OCI-LY7 (cell line): Measurements from ENCODE around the gene NCEH1. TPM values are rescaled to one million over a fixed set of nuclear protein-coding genes. Genes with fewer than 3 reads are reported as not detected.

ENCODE experiments used
- BruUV-seq: library from RNA; stranded (reverse); fragments of 400-500 nt; replicated peaks from 2 replicates; lab custom pipeline; 2021; lab: Mats Ljungman, UMichigan
- CTCF ChIA-PET: fragments of 300-600 bp; sonication (Branson Sonifier 250); formaldehyde crosslinking; loops from one replicate; lab custom pipeline; 2022; ENCODE audit warnings: antibody characterized with exemption; ENCODE audit not compliant: unreplicated experiment; lab: Charles Lee
- POLR2A ChIA-PET: fragments of 300-600 bp; sonication (Branson Sonifier 250); formaldehyde crosslinking; loops from one replicate; lab custom pipeline; 2022; ENCODE audit warnings: antibody characterized with exemption; lab: Charles Lee
- DNase-seq: peaks from one replicate; pipeline ENCODE4 v3.0.0-alpha.2; 2015; ENCODE audit warnings: low spot score
- H2AFZ ChIP-seq: fragments of 200-600 bp; sonication (generic), shearing (Covaris generic); 2 replicates; pipeline ENCODE4 v1.6.1; 2014; ENCODE audit warnings: mild to moderate bottlenecking, antibody characterized with exemption, low read length, moderate library complexity
- H3K27ac ChIP-seq: fragments of 200-600 bp; sonication (generic); 2 replicates; pipeline ENCODE4 v1.5.1; 2014; ENCODE audit warnings: mixed run types, low read depth, mild to moderate bottlenecking, moderate library complexity, low read length, inconsistent platforms; ENCODE audit not compliant: poor library complexity, severe bottlenecking
- H3K36me3 ChIP-seq: fragments of 200-600 bp; sonication (generic); 2 replicates; pipeline ENCODE4 v1.6.1; 2014; ENCODE audit warnings: mild to moderate bottlenecking, antibody characterized with exemption, low read length, moderate library complexity, mixed read lengths; ENCODE audit not compliant: insufficient read depth
- H3K4me1 ChIP-seq: fragments of 200-600 bp; sonication (generic); 2 replicates; pipeline ENCODE4 v1.5.1; 2014; ENCODE audit warnings: mild to moderate bottlenecking, low read length; ENCODE audit not compliant: insufficient read depth, poor library complexity, severe bottlenecking
- H3K4me2 ChIP-seq: fragments of 200-600 bp; sonication (generic); 2 replicates; pipeline ENCODE4 v1.6.1; 2014; ENCODE audit warnings: mild to moderate bottlenecking, low read length
- H3K4me3 ChIP-seq: fragments of 200-600 bp; sonication (generic); 2 replicates; pipeline ENCODE4 v1.5.1; 2014; ENCODE audit warnings: mild to moderate bottlenecking, low read depth, low read length; ENCODE audit not compliant: poor library complexity, severe bottlenecking
- H3K79me2 ChIP-seq: fragments of 200-600 bp; sonication (generic); 2 replicates; pipeline ENCODE4 v1.6.1; 2016; ENCODE audit warnings: low read depth, mild to moderate bottlenecking, low read length, moderate library complexity, mixed read lengths; ENCODE audit not compliant: insufficient read depth
- H3K9me2 ChIP-seq: fragments of 200-600 bp; sonication (generic); 2 replicates; pipeline ENCODE4 v1.6.1; 2016; ENCODE audit warnings: mild to moderate bottlenecking, low read length, mixed read lengths; ENCODE audit not compliant: insufficient read depth
- H3K9me3 ChIP-seq: fragments of 200-600 bp; sonication (generic); 2 replicates; pipeline ENCODE4 v1.6.1; 2014; ENCODE audit warnings: mild to moderate bottlenecking, mixed run types, low read length, mixed read lengths
- H4K20me1 ChIP-seq: fragments of 200-600 bp; sonication (generic); 2 replicates; pipeline ENCODE4 v1.6.1; 2014; ENCODE audit warnings: mild to moderate bottlenecking, antibody characterized with exemption, low read length, moderate library complexity, mixed read lengths; ENCODE audit not compliant: insufficient read depth
- EZH2phosphoT487 ChIP-seq: fragments of 200-600 bp; sonication (generic); IDR thresholded peaks from 2 replicates; pipeline ENCODE4 v1.6.1; 2018; ENCODE audit warnings: low read depth, borderline replicate concordance, mild to moderate bottlenecking, mixed run types, antibody characterized with exemption, low read length, moderate library complexity, mixed read lengths
- intact Hi-C: fragments of 100-400 bp; cut with micrococcal nuclease; formaldehyde crosslinking; loops from one replicate; pipeline ENCODE4 v1.10.0; 2022; ENCODE audit not compliant: unreplicated experiment
- total RNA-seq, 2 experiments: library from RNA; depleted of rRNA in 1 of 2; stranded (reverse); fragments of >200 nt in 1 of 2; shearing (Covaris generic) in 1 of 2; gene quantifications; 2 replicates each; pipeline ENCODE4 v1.2.3, GENCODE V29; 2014 to 2022
- TF ChIP-seq, protein P1 (sequence below): fragments of 200-600 bp; sonication (generic); conservative IDR thresholded peaks from 2 replicates; pipeline ENCODE4 v1.5.1; 2014; ENCODE audit warnings: mild to moderate bottlenecking, antibody characterized with exemption, low read length, moderate library complexity, mixed read lengths

Gene NCEH1
- total RNA-seq, 2 experiments from 2014 or later = 2.7 to 8.2 TPM

DNA sequence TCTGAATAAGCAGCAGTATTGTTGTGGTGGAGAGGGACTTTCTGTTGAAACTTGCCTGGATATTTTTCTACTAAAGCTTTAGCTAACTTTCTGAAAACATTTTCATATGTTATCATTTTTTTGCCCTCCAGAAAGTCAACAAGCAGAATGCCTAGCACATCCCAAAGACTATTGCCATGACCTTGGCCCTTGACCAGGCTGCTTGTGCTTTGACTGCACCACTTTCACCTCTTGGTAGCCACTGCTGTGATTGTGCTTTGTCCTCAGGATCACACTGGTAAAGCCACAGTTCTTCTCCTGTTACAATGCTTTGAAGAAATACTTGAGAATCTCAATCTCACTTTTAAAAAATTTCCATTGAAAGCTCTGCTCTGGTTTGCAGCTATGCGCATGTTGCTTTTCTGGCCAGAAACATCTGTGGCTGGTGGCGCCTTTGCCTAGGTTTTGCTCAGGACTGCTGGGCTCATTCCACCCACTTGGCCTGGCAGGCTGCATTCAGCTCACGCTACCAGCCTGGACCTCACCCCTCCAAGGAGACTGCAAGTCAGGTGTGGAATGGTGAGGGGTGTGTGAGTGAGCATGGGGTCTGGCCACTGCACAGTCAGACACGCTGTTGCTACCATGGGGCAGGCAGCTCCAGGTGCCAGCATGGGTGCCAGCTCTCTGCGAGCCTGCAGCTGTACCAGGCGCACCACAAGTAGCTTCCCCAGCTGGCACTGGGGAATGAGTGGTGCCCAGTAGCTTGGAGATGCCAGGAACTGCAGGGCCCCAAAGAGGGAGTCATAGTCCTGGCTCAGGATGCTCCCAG is 97.8 kb downstream of the NCEH1 start:
- Histone ChIP-seq H3K4me3 (no peak overlapping the region), H4K20me1 (no peaks in the 10 kb centered on the region), H3K36me3 (no peaks in the 10 kb centered on the region), H3K9me2 (no peaks in the 10 kb centered on the region), H2AFZ (no peak overlapping the region), H3K9me3 (no peaks in the 10 kb centered on the region), H3K79me2 (no peaks in the 10 kb centered on the region), H3K4me2 (no peak overlapping the region), H3K4me1 (no peaks in the 10 kb centered on the region), H3K27ac (no peak overlapping the region)
- TF ChIP-seq, protein P1, sequence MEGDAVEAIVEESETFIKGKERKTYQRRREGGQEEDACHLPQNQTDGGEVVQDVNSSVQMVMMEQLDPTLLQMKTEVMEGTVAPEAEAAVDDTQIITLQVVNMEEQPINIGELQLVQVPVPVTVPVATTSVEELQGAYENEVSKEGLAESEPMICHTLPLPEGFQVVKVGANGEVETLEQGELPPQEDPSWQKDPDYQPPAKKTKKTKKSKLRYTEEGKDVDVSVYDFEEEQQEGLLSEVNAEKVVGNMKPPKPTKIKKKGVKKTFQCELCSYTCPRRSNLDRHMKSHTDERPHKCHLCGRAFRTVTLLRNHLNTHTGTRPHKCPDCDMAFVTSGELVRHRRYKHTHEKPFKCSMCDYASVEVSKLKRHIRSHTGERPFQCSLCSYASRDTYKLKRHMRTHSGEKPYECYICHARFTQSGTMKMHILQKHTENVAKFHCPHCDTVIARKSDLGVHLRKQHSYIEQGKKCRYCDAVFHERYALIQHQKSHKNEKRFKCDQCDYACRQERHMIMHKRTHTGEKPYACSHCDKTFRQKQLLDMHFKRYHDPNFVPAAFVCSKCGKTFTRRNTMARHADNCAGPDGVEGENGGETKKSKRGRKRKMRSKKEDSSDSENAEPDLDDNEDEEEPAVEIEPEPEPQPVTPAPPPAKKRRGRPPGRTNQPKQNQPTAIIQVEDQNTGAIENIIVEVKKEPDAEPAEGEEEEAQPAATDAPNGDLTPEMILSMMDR = no peak
- TF ChIP-seq EZH2phosphoT487 = no peak
- intact Hi-C loops = no loop called here
- BruUV-seq = no TSS peak
- no peak for DNase-seq
- ChIA-PET CTCF (no interaction called here), POLR2A (interaction anchor here (0.7 to 1.5 kb wide), 4 partner anchors 17 to 598 kb away, joined by 3 to 4 read pairs (median 3); no protein-coding TSS in a partner anchor)

- H3K79me2 ChIP-seq = no peaks in the 10 kb centered on the region
- H3K36me3 ChIP-seq = no peaks in the 10 kb centered on the region
- intact Hi-C loops = no loop called here
- H4K20me1 ChIP-seq = no peaks in the 10 kb centered on the region
- no peak overlapping the region for H2AFZ ChIP-seq
- no peak overlapping the region for H3K4me3 ChIP-seq
- DNase-seq = no peak
- TF ChIP-seq EZH2phosphoT487 = no peak
- TF ChIP-seq, protein P1 = no peak
- no peak overlapping the region for H3K27ac ChIP-seq
- H3K9me2 ChIP-seq = no peaks in the 10 kb centered on the region
- ChIA-PET POLR2A (interaction anchor here (0.6 to 1.0 kb wide), 2 partner anchors 15 to 141 kb away, joined by 3 to 8 read pairs; no protein-coding TSS in a partner anchor), CTCF (no interaction called here)
- no TSS peak for BruUV-seq
- no peaks in the 10 kb centered on the region for H3K4me1 ChIP-seq
- no peaks in the 10 kb centered on the region for H3K9me3 ChIP-seq
- no peak overlapping the region for H3K4me2 ChIP-seq
Observed at GRCh38 chr3:172609750-172610149, 101.1 kb downstream of the NCEH1 start.

DNA sequence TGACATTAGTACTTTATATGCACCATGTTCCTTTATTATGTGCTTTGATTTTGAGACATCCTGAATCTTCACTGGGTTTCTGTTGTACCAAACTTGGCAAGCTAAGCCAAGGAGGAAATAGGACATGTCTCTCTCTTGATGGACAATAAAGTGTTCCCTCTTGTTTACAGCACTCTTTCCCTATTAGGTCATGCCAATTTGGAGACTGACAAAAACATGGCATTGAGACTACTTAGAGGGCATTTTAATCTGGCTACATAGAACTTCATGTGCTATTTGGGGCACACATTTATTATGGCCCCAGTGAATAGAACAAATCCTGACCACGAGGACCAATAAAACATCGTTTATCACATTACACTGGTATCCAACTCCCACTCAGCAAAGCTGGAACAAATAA is 102.3 kb downstream of the NCEH1 start:
- no peak for TF ChIP-seq EZH2phosphoT487
- TF ChIP-seq, protein P1 = no peak
- Histone ChIP-seq H4K20me1 (no peaks in the 10 kb centered on the region), H3K27ac (no peak overlapping the region), H2AFZ (no peak overlapping the region), H3K4me2 (no peak overlapping the region), H3K36me3 (no peaks in the 10 kb centered on the region), H3K4me1 (no peaks in the 10 kb centered on the region), H3K9me3 (no peaks in the 10 kb centered on the region), H3K9me2 (no peaks in the 10 kb centered on the region), H3K79me2 (no peaks in the 10 kb centered on the region), H3K4me3 (no peak overlapping the region)
- no peak for DNase-seq
- BruUV-seq = no TSS peak
- CTCF ChIA-PET = no interaction called here
- intact Hi-C loops = no loop called here
- POLR2A ChIA-PET = interaction anchor here (1.0 kb wide), 1 partner anchor 16 kb away, joined by 8 read pairs; no protein-coding TSS in a partner anchor
